Measurements from ENCODE around the gene NFIX.

The NFIX gene

GRCh38 chr19:12991296-12991695 lies 4.0 kb upstream of the NFIX start:
- H3K4me1 ChIP-seq (ENCODE audit: low read depth, poor library complexity, severe bottlenecking): peaks cover 10% of the 10 kb centered on the region
- no peaks in the 10 kb centered on the region for H4K20me1 ChIP-seq (ENCODE audit: insufficient read depth)
- H3K27me3 ChIP-seq (ENCODE audit: insufficient read depth, low read depth): peaks cover 23% of the 10 kb centered on the region
- no peak overlapping the region for H2AFZ ChIP-seq (ENCODE audit: low read depth)
- H3K79me2 ChIP-seq (ENCODE audit: insufficient read depth, low read depth): no peaks in the 10 kb centered on the region
- H3K4me3 ChIP-seq (IDR thresholded peaks at IDR 0.05; ENCODE audit: insufficient read depth, low read depth, low read length): no peak overlapping the region
- no peak for TF ChIP-seq CTCF (conservative IDR thresholded peaks at IDR 0.05; ENCODE audit: low read depth, low read length)
- H3K27ac ChIP-seq: no peak overlapping the region
- H3K4me2 ChIP-seq: no peak overlapping the region
- no peaks in the 10 kb centered on the region for H3K36me3 ChIP-seq (ENCODE audit: insufficient read depth)
- no peak overlapping the region for H3K9ac ChIP-seq

- Histone ChIP-seq H3K27ac (no peak overlapping the region), H3K36me3 (ENCODE audit: insufficient read depth) (no peaks in the 10 kb centered on the region)
These were observed 2.5 kb upstream of the NFIX start for GRCh38 chr19:12992729-12993128.

GRCh38 chr19:12993562-12993961 lies 1.7 kb upstream of the NFIX start:
- H3K27me3 ChIP-seq (ENCODE audit: insufficient read depth, low read depth): peaks cover 38% of the 10 kb centered on the region
- TF ChIP-seq CTCF (conservative IDR thresholded peaks at IDR 0.05; ENCODE audit: low read depth, low read length): no peak
- H4K20me1 ChIP-seq (ENCODE audit: insufficient read depth): no peaks in the 10 kb centered on the region
- H3K36me3 ChIP-seq (ENCODE audit: insufficient read depth): no peaks in the 10 kb centered on the region
- H3K4me2 ChIP-seq: no peak overlapping the region
- no peak overlapping the region for H3K4me3 ChIP-seq (IDR thresholded peaks at IDR 0.05; ENCODE audit: insufficient read depth, low read depth, low read length)
- no peaks in the 10 kb centered on the region for H3K4me1 ChIP-seq (ENCODE audit: low read depth, poor library complexity, severe bottlenecking)
- H3K9ac ChIP-seq: no peak overlapping the region
- no peak overlapping the region for H2AFZ ChIP-seq (ENCODE audit: low read depth)
- H3K79me2 ChIP-seq (ENCODE audit: insufficient read depth, low read depth): no peaks in the 10 kb centered on the region
- H3K27ac ChIP-seq: no peak overlapping the region

More at GRCh38 chr19:12992729-12993128, 2.5 kb upstream of the NFIX start:
- no peak overlapping the region for H3K9ac ChIP-seq
- no peak overlapping the region for H3K4me2 ChIP-seq
- H3K79me2 ChIP-seq (ENCODE audit: insufficient read depth, low read depth): no peaks in the 10 kb centered on the region
- H3K4me3 ChIP-seq (IDR thresholded peaks at IDR 0.05; ENCODE audit: insufficient read depth, low read depth, low read length): no peak overlapping the region
- no peak for TF ChIP-seq CTCF (conservative IDR thresholded peaks at IDR 0.05; ENCODE audit: low read depth, low read length)
- H3K4me1 ChIP-seq (ENCODE audit: low read depth, poor library complexity, severe bottlenecking): peaks cover 7% of the 10 kb centered on the region
- peaks cover 31% of the 10 kb centered on the region for H3K27me3 ChIP-seq (ENCODE audit: insufficient read depth, low read depth)
- H4K20me1 ChIP-seq (ENCODE audit: insufficient read depth): no peaks in the 10 kb centered on the region
- H2AFZ ChIP-seq (ENCODE audit: low read depth): no peak overlapping the region

GRCh38 chr19:12995596-12996405 lies 526 bp downstream of the NFIX start:
- H3K4me3 ChIP-seq (IDR thresholded peaks at IDR 0.05; ENCODE audit: insufficient read depth, low read depth, low read length): no peak overlapping the region
- H4K20me1 ChIP-seq (ENCODE audit: insufficient read depth): no peaks in the 10 kb centered on the region
- no peak overlapping the region for H3K9ac ChIP-seq
- no peak for TF ChIP-seq CTCF (conservative IDR thresholded peaks at IDR 0.05; ENCODE audit: low read depth, low read length)
- no peaks in the 10 kb centered on the region for H3K79me2 ChIP-seq (ENCODE audit: insufficient read depth, low read depth)
- H3K36me3 ChIP-seq (ENCODE audit: insufficient read depth): no peaks in the 10 kb centered on the region
- peaks cover 58% of the 10 kb centered on the region for H3K27me3 ChIP-seq (ENCODE audit: insufficient read depth, low read depth)
- no peak overlapping the region for H3K27ac ChIP-seq
- no peak overlapping the region for H3K4me2 ChIP-seq
- no peak overlapping the region for H2AFZ ChIP-seq (ENCODE audit: low read depth)
- H3K4me1 ChIP-seq (ENCODE audit: low read depth, poor library complexity, severe bottlenecking): no peaks in the 10 kb centered on the region
